GM12892 (cell line): ENCODE measurements around the gene DCLK1.

Experiments used
- POLR2A ChIP-seq: IDR thresholded peaks from 2 replicates; pipeline ENCODE4 v1.6.1; 2011; ENCODE audit warnings: low read depth, low read length, control low read depth
- POLR2AphosphoS5 ChIP-seq: IDR thresholded peaks from 2 replicates; pipeline ENCODE4 v1.6.1; 2011; ENCODE audit warnings: low read depth, low read length, control low read depth

DNA sequence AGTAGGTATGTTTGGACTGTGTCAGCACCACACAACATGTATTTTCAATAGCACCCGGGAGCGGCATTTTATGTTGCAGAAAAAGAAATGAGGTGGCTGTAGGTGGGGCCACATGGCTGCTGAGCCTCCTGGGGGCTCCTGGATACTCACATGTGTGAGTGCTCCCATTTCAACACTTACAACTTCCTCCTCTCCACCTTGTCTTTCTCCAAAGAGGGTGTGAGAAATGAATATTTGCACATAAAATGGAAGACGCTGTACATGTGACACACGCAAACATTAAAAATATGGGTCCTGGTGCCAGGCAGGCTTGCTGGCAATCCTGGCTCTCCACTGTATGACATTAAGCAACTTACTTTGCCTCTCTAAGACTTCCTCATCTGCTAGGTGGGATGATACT lies 222.1 kb downstream of the DCLK1 start:
- TF ChIP-seq POLR2A (no peak), POLR2AphosphoS5 (no peak)
